Smooth muscle cell (in vitro differentiated cells): ENCODE measurements around the gene SOX6. TPM values are rescaled to one million over a fixed set of nuclear protein-coding genes. Genes with fewer than 3 reads are reported as not detected.

ENCODE experiments used
- DNase-seq: peaks from one replicate; lab custom pipeline; 2025; ENCODE audit not compliant: unreplicated experiment; lab: John Stamatoyannopoulos, UW
- H2AFZ ChIP-seq: fragments of 200-600 bp; sonication (generic); 2 replicates; pipeline ENCODE4 v1.6.0; 2016; ENCODE audit warnings: antibody characterized with exemption, low read depth, mild to moderate bottlenecking
- H3F3A ChIP-seq: fragments of 200-600 bp; sonication (generic); 2 replicates; pipeline ENCODE4 v1.6.0; 2017; ENCODE audit warnings: antibody characterized with exemption, low read depth
- H3K27ac ChIP-seq: fragments of 200-600 bp; sonication (generic); 2 replicates; pipeline ENCODE4 v1.5.1; 2016; ENCODE audit warnings: low read depth, mild to moderate bottlenecking
- H3K27me3 ChIP-seq: fragments of 200-600 bp; sonication (generic); 2 replicates; pipeline ENCODE4 v1.6.1; 2016; ENCODE audit warnings: low read depth, mild to moderate bottlenecking
- H3K36me3 ChIP-seq: fragments of 200-600 bp; sonication (generic); 2 replicates; pipeline ENCODE4 v1.5.1; 2016; ENCODE audit warnings: low read depth
- H3K4me1 ChIP-seq: fragments of 200-600 bp; sonication (generic); 2 replicates; pipeline ENCODE4 v1.5.1; 2016; ENCODE audit warnings: low read depth
- H3K4me2 ChIP-seq: fragments of 200-600 bp; sonication (generic); 2 replicates; pipeline ENCODE4 v1.6.0; 2016; ENCODE audit warnings: mild to moderate bottlenecking
- H3K4me3 ChIP-seq: fragments of 200-600 bp; sonication (generic); 2 replicates; pipeline ENCODE4 v1.5.1; 2016; ENCODE audit warnings: mild to moderate bottlenecking
- H3K79me2 ChIP-seq: fragments of 200-600 bp; sonication (generic); 2 replicates; pipeline ENCODE4 v1.6.0; 2016; ENCODE audit warnings: low read depth, mild to moderate bottlenecking
- H3K9ac ChIP-seq: fragments of 200-600 bp; sonication (generic); 2 replicates; pipeline ENCODE4 v1.6.0; 2016; ENCODE audit warnings: low read depth
- H3K9me3 ChIP-seq: fragments of 200-600 bp; sonication (generic); replicated peaks from 2 replicates; pipeline ENCODE4 v1.5.1; 2016; ENCODE audit warnings: low read depth
- H4K20me1 ChIP-seq: fragments of 200-600 bp; sonication (generic); 2 replicates; pipeline ENCODE4 v1.6.0; 2016; ENCODE audit warnings: low read depth
- CTCF ChIP-seq: fragments of 200-600 bp; sonication (generic); IDR thresholded peaks from 2 replicates; pipeline ENCODE4 v1.5.1; 2017; ENCODE audit warnings: borderline replicate concordance, mild to moderate bottlenecking, antibody characterized with exemption; ENCODE audit not compliant: insufficient read depth, poor library complexity, severe bottlenecking
- WGBS: methylation state at CpG from one replicate; pipeline ENCODE4 v1.1.7; 2016; ENCODE audit warnings: low lambda C conversion rate; 5-methylcytosine and 5-hydroxymethylcytosine counted together
- polyA plus RNA-seq: library from polyadenylated mRNA; unstranded; fragments of >200 nt; fragmentation: Nextera tagmentation; extraction: Ambion mirVana; gene quantifications from 2 replicates; pipeline ENCODE4 v1.2.1, GENCODE V29; 2016
- total RNA-seq: library from RNA; depleted of rRNA; stranded (reverse); fragments of >200 nt; gene quantifications from 2 replicates; pipeline ENCODE4 v1.2.3, GENCODE V29; 2014

SOX6 gene
- total and polyA plus RNA-seq, 2 experiments from 2014 or later, result 11.2 to 27.6 TPM

- no peaks in the 10 kb centered on the region for H3K79me2 ChIP-seq
- no peak overlapping the region for H3K27ac ChIP-seq
- H3K4me3 ChIP-seq, result no peak overlapping the region
- H3K36me3 ChIP-seq, result no peaks in the 10 kb centered on the region
- no peaks in the 10 kb centered on the region for H3F3A ChIP-seq
- H3K9ac ChIP-seq, result no peak overlapping the region
- H3K4me2 ChIP-seq, result no peak overlapping the region
- 96% methylated on average over 2 of the region's 2 CpGs for WGBS
- DNase-seq, result no peak
- H4K20me1 ChIP-seq, result no peaks in the 10 kb centered on the region
- no peaks in the 10 kb centered on the region for H3K4me1 ChIP-seq
- no peaks in the 10 kb centered on the region for H3K27me3 ChIP-seq
- no peak overlapping the region for H2AFZ ChIP-seq
- no peaks in the 10 kb centered on the region for H3K9me3 ChIP-seq
- TF ChIP-seq CTCF, result no peak
Measured at GRCh38 chr11:16043617-16044016, 312.7 kb downstream of the SOX6 start.

- TF ChIP-seq CTCF, result no peak
- Histone ChIP-seq H3K9me3 (no peaks in the 10 kb centered on the region), H3K4me1 (no peaks in the 10 kb centered on the region), H4K20me1 (no peaks in the 10 kb centered on the region), H3K79me2 (no peaks in the 10 kb centered on the region), H3K27me3 (no peaks in the 10 kb centered on the region), H3F3A (no peaks in the 10 kb centered on the region), H3K27ac (no peak overlapping the region), H3K36me3 (no peaks in the 10 kb centered on the region), H2AFZ (no peak overlapping the region), H3K4me3 (no peak overlapping the region), H3K9ac (no peak overlapping the region), H3K4me2 (no peak overlapping the region)
- WGBS, result 92% methylated on average over 1 of the region's 1 CpG
- DNase-seq, result no peak
Measured at GRCh38 chr11:16041207-16041606, 315.1 kb downstream of the SOX6 start.

GRCh38 chr11:16040151-16040550 lies 316.2 kb downstream of the SOX6 start:
- 98% methylated on average over 1 of the region's 1 CpG for WGBS
- no peaks in the 10 kb centered on the region for H4K20me1 ChIP-seq

More at GRCh38 chr11:16040151-16040550, 316.2 kb downstream of the SOX6 start:
- Histone ChIP-seq H3K27me3 (no peaks in the 10 kb centered on the region), H3K4me3 (no peak overlapping the region), H2AFZ (no peak overlapping the region), H3F3A (no peaks in the 10 kb centered on the region), H3K79me2 (no peaks in the 10 kb centered on the region), H3K9me3 (no peaks in the 10 kb centered on the region), H3K9ac (no peak overlapping the region), H3K4me2 (no peak overlapping the region), H3K27ac (no peak overlapping the region), H3K4me1 (no peaks in the 10 kb centered on the region), H3K36me3 (no peaks in the 10 kb centered on the region)
- no peak for DNase-seq
- no peak for TF ChIP-seq CTCF
